NCI-H2171 treated with DMSO at 0.1 percent for 48 hours (cell line): Measurements from ENCODE around the gene PARD6B.
"Not testable (repeated sequence)": the region's sequence is repeated elsewhere in the genome, so short reads cannot be mapped to it uniquely, and the experiment has no call there.

Source experiments
- DNase-seq: peaks from one replicate; lab custom pipeline; 2025; lab: John Stamatoyannopoulos, UW

The PARD6B gene

DNA sequence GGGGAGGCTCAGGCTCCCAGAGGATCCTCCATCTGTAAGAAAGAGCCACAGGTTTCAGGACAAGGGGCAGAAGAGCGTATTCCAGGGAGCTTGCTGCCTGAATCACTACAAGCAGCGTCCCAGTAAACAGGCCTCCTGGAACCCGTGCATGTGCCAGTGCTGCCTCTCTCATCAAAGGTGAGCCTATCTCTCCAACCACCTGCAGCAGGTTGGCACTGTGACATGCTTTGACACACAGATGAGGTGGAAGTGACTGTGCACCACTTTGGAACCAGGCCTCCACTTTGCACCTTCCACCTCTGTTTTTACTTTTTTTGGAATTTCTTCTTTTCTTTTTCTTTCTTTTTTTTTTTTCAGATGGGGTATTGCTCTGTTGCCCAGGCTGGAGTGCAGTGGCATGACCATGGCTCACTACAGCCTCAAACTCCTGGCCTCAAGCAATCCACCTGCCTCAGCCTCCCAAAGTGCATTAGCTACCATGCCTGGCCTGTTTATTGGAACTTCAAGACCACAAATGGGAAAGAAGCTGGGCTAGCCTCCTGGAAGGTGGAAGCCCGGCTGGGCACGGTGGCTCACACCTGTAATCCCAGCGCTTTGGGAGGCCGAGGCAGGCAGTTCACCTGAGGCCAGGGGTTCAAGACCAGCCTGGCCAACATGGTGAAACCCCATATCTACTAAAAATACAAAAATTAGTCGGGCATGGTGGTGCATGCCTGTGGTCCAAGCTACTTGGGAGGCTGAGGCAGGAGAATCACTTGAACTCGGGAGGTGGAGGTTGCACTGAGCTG is 27.5 kb upstream of the PARD6B start:
- not testable (repeated sequence) for DNase-seq

DNA sequence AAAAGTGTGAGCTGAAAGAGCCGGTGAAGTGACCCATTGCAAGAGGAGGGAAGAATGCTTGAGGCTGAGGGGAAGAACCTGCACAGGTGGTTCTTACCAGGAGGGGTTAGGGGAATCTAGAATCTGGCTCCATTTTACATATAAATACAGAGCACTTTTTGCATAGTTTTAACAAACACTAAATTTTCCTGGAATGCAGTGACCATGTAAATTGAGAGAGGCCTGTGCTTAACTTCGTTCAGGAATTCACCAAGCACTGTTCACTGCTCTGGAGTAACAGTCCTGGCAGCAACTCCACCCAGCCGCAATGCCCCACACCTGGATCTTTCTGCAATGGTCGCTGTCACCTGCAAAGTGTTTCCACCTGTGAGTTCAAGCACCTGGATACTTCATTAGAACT is 26.9 kb upstream of the PARD6B start:
- no peak for DNase-seq

DNA sequence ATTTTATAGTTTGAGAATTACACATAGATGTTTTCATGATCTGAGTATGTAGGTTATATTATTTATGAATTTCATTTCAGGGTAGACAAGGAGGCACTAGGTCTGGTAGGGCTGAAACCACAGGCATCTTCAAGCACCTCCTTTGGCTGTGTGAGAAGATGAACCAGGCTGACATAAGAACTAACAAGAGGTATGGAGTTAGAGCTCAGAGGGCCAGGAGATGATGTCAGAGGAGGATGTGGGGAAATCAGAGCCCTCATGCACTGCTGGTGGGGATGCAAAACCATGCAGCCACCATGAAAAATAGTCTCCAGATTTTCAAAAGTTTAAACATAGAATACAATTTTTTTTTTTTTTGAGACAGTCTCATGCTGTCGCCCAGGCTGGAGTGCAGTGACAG is 26.4 kb upstream of the PARD6B start:
- DNase-seq = no peak

DNA sequence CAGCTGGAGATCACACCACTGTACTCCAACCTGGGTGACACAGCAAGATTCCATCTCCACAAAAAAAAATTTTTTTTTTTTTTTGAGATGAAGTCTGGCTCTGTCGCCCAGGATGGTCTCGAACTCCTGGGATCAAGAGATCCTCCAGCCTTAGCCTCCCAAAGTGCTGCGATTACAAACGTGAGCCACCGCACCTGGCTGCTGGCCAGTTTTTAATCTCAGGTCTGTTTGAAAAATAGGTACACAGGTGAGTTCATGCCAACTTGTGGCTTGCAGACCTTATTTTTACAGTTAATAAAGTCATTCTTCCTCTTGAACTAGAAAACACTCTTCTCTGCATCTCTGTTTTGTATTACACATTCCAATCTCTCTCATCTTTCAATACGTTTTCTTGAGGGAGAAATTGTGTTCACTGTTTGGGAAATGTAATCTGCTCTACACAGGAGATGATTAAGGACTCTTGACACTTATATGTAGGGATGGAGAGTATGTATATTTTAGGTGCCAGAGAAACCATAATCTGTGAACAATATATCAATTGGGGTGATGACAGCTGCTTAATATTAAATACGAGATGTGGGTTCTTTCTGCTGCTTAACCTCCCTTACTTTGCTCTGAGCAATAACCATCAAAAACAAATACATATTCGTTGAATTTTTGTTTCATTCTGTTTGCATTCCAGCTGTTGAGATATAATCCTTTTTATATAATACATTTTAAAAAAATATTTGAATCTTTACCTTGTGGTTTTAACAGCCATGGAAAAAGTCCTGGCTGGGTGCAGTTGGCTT is 22.3 kb upstream of the PARD6B start:
- peak; percentile 18 for DNase-seq

DNA sequence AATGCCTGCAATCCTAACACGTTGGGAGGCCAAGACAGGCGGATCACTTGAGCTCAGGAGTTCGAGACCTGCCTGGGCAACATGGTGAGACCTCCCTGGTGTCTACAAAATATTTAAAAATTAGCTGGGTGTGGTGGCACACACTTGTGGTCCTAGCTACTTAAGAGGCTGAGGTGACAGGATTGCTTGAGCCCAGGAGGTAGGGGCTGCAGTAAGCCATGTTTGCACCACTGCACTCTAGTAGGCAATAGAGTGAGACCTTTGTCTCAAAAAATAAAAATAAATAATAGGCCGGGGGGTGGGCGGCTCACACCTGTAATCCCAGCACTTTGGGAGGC is 21.8 kb upstream of the PARD6B start:
- DNase-seq = no peak

DNA sequence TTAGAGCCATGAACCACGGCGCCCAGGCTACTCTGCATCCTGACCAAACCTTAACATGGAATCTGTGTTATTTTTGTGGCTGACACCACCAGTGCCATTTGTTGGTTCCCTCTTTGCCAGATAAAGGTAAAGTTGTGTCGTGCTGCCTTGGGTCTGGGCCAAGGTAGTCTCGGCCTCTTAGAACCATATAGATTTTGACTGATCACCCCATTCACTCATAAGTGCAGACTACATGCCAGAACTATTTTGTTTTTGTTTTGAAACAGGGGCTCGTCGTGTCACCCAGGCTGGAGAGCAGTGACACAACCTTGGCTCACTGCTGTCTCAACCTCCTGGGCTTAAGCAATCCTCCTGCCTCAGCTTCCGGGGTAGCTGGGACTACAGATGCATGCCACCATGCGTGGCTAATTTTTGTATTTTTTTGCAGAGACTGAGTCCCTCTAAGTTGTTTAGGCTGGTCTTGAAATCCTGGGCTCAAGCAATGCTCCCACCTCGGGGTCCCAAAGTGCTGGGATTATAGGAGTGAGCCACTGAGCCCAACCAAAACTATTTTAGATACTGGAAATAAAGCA is 20.8 kb upstream of the PARD6B start:
- DNase-seq = no peak

DNA sequence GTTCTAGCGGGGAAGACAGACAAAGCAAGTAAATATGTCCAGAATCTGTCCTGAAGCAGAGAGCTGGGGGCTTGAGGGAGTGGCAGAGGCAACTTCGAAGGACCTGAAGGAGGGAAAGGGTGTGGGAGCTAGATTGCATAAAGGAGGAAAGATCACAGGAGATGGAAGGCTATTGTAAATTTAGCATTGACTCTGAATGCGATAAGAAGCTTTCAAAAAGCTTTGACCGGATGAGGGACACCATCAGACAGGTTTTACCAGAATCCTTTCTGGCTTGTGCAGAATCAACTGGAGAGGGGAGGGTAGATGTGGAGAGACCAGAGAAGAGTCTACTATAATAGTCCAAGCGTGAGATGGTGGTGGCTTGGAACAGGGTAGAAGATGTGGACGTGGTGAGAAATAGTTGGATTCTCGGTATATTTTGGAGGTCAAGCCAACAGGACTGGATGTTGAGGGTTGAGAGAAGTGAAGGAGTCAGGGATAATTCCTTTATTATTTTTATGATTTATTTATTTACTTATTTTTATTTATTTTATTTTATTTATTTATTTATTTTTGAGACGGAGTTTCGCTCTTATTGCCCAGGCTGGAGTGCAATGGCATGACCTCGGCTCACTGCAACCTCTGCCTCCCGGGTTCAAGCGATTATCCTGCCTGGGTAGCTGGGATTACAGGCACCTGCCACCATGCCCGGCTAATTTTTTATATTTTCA is 20.1 kb upstream of the PARD6B start:
- no peak for DNase-seq

DNA sequence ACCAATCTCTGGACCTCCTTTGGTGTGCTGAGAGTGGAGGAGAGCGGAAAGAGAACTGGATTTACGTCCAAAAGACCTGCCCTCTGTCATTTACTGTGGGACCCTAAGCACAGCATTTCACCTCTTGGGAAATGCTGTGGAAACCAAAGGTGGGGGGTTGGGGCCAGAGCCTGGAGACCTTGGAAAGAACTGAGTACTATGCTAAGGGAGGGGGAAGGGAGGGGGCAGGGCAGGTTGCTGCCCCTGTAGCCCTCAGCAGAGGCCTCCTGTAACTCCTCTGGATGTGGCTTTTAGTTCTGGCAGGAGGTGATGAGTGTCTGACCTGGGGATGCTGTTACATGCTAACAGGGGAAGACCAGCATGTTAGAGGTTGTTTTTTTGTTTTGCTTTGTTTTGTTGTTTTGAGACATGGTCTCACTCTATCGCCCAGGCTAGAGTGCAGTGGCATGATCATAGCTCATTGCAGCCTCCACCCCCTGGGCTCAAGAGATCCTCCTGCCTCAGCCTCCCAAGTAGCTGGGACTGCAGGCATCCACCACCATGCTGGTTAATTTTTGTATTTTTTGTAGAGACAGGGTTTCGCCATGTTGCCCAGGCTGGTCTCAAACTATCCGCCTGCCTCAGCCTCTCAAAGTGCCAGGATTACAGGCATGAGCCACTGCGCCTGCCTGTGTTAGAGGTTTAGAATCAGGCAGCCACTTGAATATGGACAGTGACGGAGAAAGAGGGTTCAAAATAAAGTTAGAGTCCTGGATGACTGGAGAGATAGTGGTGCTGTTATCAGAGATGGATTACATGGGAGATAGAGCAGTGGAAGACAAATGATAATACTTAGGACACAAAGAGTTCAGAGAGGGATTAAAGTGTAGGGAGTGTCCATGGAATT is 18.4 kb upstream of the PARD6B start:
- DNase-seq = no peak

DNA sequence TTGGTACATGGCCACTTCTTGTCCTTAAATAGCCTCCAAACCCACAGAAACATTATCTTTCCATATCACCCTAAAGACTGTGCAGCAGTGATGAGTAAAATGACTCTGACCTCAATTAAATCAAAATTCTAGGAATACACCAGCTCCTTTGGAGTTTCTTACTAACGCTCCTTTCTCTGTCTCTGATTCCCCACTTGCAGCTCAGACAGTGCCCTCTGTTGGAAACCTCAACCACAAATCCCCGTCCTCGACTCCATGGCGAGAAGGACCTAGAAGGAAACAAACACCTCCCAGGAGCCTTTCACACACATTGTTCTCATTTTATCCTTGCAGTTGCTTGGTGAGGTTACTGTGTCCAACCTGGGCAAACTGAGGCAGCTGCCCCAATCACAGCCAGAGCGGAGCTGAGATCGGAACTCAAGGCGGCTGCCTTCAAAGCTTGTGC is 17.7 kb upstream of the PARD6B start:
- DNase-seq = no peak

DNA sequence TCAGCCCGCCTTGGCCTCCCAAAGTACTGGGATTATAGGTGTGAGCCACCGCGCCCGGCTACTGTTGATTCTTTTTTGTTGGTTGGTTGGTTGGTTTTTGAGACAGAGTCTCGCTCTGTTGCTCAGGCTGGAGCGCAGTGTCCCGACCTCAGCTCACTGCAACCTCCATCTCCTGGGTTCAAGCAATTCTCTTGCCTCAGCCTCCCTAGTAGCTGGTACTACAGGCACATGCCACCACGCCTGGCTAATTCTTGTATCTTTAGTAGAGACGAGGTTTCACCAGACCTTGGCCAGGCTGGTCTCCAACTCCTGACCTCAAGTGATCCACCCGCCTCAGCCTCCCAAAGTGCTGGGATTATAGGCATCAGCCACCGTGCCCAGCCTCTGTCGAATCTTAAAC is 17.0 kb upstream of the PARD6B start:
- DNase-seq = not testable (repeated sequence)

DNA sequence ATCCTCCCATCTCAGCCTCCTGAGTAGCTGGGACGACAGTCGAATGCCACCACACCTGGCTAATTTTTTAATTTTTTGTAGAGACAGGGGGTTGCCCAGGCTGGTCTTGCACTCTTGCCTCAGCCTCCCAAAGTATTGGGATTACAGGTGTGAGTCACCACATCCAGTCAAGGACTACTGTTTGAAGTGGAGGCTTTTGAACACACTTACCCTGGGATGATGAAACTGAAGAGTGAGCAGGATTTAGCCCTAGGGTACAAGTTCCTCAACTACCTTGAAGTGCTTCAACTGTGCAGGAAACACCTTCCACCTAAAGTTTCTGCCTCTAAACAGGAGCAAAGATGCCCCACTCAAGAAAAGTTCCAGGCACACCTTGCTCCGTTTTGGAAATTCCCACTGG is 15.7 kb upstream of the PARD6B start:
- no peak for DNase-seq

DNA sequence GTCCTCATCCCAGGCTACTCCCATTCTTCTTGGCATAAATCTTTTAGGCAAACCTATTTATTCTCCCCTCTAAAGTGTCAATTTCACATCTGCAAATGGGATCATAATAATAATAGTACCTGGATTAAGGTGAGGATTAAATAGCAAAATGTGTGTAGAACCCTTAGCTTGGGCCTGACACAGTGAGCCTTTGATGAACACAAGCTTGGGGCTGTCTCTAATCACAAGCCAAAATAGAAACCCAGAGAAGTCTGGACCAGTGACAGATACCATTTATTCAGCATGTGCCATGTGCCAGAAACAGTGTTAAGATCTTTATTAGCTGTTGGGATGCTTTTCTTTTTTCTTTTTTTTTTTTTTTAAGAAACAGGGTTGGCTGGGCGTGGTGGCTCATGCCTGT is 14.9 kb upstream of the PARD6B start:
- no peak for DNase-seq

DNA sequence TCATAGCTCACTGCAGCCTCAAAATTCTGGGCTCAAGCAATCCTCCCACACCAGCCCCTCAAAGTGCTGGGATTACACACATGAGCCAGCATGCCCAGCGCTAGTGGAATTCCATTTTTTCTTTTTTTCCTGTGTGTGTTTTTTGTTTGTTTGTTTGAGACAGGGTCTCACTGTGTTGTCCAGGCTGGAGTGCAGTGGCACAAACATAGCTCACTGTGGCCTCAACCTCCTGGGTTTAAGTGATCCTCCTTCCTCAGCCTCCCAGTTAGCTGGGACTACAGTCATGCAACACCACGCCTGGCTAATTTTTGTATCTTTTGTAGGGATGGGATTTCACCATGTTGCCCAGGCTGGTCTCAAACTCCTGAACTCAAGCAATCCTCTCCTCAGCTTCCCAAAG is 14.1 kb upstream of the PARD6B start:
- no peak for DNase-seq

DNA sequence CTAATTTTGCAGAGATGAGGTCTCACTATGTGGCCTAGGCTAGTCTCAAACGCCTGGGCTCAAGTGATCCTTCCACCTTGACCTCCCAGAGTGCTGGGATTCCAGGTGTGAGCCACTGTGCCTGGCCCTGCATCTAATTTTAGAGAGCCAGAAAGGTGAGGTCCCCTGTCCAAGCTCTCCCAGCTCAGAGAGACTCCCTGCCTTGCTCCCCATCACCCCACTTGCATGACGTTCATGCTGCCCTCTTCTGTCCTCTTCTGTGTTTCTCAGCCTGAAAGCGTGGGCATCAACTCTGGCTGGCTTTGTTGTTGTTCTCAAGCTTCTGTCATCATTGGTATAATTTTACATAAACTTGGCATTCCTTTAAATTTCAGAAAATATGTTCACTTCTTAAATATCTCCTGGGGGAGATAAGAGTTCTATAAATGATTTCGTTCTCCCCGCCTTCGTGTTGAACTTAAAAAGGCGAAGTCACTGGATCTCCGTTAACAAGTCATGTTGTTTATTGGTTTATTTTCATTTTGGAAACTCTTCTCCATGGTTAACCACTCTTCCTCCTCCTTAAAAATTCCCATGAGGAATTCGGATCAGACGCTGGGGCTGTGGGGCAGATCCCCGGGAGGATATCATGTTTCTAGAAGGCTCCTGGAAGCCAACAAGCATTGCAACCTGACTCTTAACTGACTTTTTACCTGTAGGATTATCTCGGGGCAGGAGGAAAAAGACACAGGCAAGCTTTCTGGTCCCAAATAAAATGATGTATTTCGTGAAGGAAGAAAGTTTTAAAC is 13.2 kb upstream of the PARD6B start:
- DNase-seq = peak; percentile 98

DNA sequence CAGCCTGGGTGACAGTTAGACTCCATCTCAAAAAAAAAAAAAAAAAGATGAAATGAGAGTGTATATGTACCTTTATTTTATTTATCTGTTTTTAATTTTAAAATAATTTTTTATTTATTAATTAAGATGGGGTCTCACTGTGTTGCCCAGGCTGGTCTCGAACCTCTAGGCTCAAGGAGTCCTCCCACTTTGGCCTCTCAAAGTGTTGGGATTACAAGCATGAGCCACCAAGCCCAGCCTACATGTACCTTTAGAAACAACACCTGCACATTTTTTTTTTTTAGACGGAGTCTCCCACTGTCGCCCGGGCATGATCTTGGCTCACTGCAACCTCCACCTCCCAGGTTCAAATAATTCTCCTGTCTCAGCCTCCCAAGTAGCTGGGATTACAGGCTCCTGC is 12.1 kb upstream of the PARD6B start:
- no peak for DNase-seq

DNA sequence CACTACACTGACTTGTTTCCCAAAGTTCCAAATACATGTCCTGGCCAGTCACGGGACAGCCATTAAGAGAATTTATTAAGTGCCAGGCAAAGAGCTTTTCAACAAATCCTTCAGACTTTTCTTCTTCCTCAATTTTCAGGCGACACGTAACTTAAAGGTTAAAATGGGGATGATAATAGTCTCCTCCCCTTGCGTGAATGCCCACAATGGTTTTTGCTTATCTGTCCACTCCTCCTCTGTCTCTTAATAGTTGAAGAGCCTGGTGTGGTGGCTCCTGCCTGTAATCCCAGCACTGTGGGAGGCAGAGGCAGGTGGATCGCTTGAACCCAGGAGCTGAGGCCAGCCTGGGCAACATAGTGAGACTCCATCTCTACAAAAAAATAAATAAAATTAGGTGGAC is 11.4 kb upstream of the PARD6B start:
- DNase-seq = no peak

DNA sequence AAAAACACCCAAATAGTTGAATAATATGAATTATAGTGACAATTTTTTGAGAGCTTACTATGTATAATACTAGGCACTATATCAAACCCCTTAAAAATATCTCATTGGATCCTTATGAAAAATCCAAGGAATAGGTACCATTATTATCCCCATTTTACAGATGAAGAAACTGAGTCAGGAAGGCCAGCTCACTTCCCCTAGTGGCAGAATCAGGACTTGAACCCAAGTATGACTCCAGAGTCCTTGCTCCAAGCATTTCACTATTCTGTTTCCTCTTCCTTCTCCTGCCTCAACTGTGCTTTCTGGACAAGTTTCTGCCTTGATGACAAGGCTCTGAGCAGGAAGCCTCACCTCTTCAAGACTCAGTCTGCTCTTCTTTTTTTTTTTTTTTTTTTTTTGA is 10.8 kb upstream of the PARD6B start:
- no peak for DNase-seq

DNA sequence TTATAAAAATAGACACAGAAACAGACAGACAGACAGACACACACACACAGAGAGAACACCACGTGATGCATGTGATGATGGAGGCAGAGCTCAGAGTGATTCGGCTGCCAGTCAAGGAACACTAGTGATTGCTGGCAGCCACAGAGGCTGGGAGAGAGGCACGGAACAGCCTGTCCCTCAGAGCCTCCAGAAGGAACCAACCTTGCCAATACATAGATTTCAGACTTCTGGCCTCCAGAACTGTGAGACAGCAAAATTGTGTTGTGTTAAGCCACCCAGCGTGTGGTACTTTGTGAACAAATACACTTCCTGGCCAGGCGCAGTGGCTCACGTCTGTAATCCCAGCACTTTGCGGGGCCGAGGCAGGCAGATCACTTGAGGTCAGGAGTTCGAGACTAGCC is 9.5 kb upstream of the PARD6B start:
- no peak for DNase-seq

DNA sequence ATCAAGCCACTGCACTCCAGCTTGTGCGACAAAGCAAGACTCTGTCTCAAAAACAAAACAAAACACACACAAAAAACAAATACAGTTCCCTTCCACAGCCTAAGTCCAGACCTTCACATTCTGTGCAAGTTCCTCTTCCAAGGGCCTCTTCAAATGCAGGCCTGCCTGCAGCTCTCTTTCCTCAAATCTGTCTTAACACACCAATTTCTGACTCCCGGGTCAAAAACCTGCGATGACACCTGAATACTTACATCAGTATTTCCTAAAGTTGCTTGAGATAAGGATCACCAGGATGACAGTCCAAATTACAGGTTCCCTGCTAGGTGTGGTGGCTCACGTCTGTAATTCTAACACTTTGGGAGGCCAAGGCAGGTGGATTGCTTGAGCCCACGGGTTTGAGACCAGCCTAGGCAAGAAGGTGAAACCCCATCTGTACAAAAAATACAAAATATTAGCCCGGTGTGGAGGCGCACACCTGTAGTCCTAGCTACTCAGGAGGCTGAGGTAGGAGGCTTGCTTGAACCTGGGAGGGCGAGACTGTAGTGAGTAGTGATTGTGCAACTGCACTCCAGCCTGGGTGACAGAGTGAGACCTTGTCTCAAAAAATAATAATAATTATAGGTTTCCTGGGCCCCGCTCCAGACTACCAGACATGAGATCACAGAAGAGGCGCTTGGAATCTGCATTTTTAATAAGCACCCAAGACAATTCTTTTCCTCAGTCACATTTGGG is 8.8 kb upstream of the PARD6B start:
- DNase-seq = no peak

DNA sequence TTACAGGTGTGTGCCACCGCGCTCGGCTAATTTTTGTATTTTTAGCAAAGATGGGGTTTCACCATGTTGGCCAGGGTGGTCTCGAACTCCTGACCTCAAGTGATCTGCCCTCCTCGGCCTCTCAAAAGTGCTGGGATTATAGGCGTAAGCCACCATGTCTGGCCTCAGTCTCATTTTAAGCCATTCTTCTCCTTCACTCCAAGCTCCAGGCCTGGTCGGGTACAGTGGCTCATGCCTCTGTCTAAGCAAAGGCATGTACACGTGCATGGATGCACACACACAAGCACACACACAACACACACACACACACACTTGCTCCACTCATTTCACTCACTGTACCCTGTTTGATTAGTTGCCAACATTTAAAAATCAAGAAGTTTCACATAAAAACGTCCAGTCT is 7.7 kb upstream of the PARD6B start:
- DNase-seq = no peak
